IMR-90 (cell line): ENCODE measurements around the gene CLTA. TPM values are rescaled to one million over a fixed set of nuclear protein-coding genes. Genes with fewer than 3 reads are reported as not detected.

Source experiments
- ATAC-seq: fragments of 200-7000 bp; cut with Tn5 transposase; 2 replicates; pipeline ENCODE4 v1.9.1; 2020; ENCODE audit warnings: low read depth, mild to moderate bottlenecking, moderate library complexity
- BruUV-seq: library from RNA; stranded (reverse); fragments of 400-500 nt; replicated peaks from 2 replicates; lab custom pipeline; 2021; lab: Mats Ljungman, UMichigan
- CTCF ChIA-PET: fragments of 300-600 bp; formaldehyde crosslinking; extraction: SDS; loops from one replicate; lab custom pipeline; 2021; ENCODE audit warnings: antibody characterized with exemption; lab: Yijun Ruan, JAX
- POLR2A ChIA-PET: fragments of 300-600 bp; sonication (Branson Sonifier 250); formaldehyde crosslinking; loops from one replicate; lab custom pipeline; 2022; ENCODE audit warnings: antibody characterized with exemption; ENCODE audit not compliant: unreplicated experiment; lab: Charles Lee
- DNase-seq: peaks from one replicate; pipeline ENCODE4 v3.0.0; 2013
- H2AFZ ChIP-seq: replicated peaks from 2 replicates; pipeline ENCODE3; 2013; ENCODE audit warnings: low read length, mild to moderate bottlenecking; ENCODE audit not compliant: poor library complexity
- H2AK5ac ChIP-seq: 2 replicates; pipeline ENCODE4 v1.6.1; 2013; ENCODE audit warnings: low read depth, low read length, inconsistent platforms
- H2AK9ac ChIP-seq: replicated peaks from 2 replicates; pipeline ENCODE3; 2013; ENCODE audit warnings: mild to moderate bottlenecking, low read depth, low read length, moderate library complexity; ENCODE audit not compliant: poor library complexity
- H2BK120ac ChIP-seq: 2 replicates; pipeline ENCODE4 v1.6.1; 2013; ENCODE audit warnings: low read depth, low read length, inconsistent platforms
- H2BK15ac ChIP-seq: 3 replicates; pipeline ENCODE4 v1.6.1; 2013; ENCODE audit warnings: low read depth, low read length, inconsistent platforms
- H2BK20ac ChIP-seq: 2 replicates; pipeline ENCODE4 v1.6.1; 2013; ENCODE audit warnings: low read depth, mild to moderate bottlenecking, inconsistent platforms, low read length, moderate library complexity
- H2BK5ac ChIP-seq: 2 replicates; pipeline ENCODE4 v1.6.1; 2013; ENCODE audit warnings: mild to moderate bottlenecking, low read depth, low read length, inconsistent platforms; ENCODE audit not compliant: poor library complexity, severe bottlenecking
- H3K14ac ChIP-seq: replicated peaks from 2 replicates; pipeline ENCODE4 v1.6.1; 2013; ENCODE audit warnings: low read depth, low read length, inconsistent platforms
- H3K18ac ChIP-seq: 2 replicates; pipeline ENCODE4 v1.6.1; 2013; ENCODE audit warnings: low read depth, low read length, control low read depth
- H3K23ac ChIP-seq: 2 replicates; pipeline ENCODE4 v1.6.1; 2013; ENCODE audit warnings: low read depth, low read length, inconsistent platforms
- H3K27ac ChIP-seq: 2 replicates; pipeline ENCODE4 v1.5.1; 2013; ENCODE audit warnings: mild to moderate bottlenecking, control low read depth, low read length; ENCODE audit not compliant: insufficient read depth
- H3K27me3 ChIP-seq: 2 replicates; pipeline ENCODE4 v1.6.1; 2013; ENCODE audit warnings: low read length; ENCODE audit not compliant: control insufficient read depth, insufficient read depth
- H3K36me3 ChIP-seq: 2 replicates; pipeline ENCODE4 v1.6.1; 2013; ENCODE audit warnings: low read length, mixed read lengths; ENCODE audit not compliant: control insufficient read depth, insufficient read depth
- H3K4ac ChIP-seq: 2 replicates; pipeline ENCODE4 v1.6.1; 2013; ENCODE audit warnings: low read depth, low read length, inconsistent platforms
- H3K4me1 ChIP-seq: 2 replicates; pipeline ENCODE4 v1.6.1; 2013; ENCODE audit warnings: low read length, mixed read lengths; ENCODE audit not compliant: control insufficient read depth, insufficient read depth
- H3K4me2 ChIP-seq: 2 replicates; pipeline ENCODE4 v1.6.1; 2013; ENCODE audit warnings: low read depth, mild to moderate bottlenecking, control low read depth, low read length, moderate library complexity
- H3K4me3 ChIP-seq: 2 replicates; pipeline ENCODE4 v1.5.1; 2013; ENCODE audit warnings: low read depth, mild to moderate bottlenecking, control low read depth, low read length, moderate library complexity; ENCODE audit not compliant: insufficient read depth
- H3K56ac ChIP-seq: 2 replicates; pipeline ENCODE4 v1.6.1; 2013; ENCODE audit warnings: low read length, inconsistent platforms; ENCODE audit not compliant: insufficient read depth; ENCODE audit errors: extremely low read depth
- H3K79me1 ChIP-seq, 2 experiments: 2 replicates each; pipeline ENCODE4 v1.6.1; 2013; ENCODE audit warnings: low read length in 2 of 2, inconsistent platforms in 1 of 2, low read depth in 1 of 2
- H3K9ac ChIP-seq: 2 replicates; pipeline ENCODE4 v1.6.1; 2013; ENCODE audit warnings: low read depth, low read length, control low read depth
- H3K9me1 ChIP-seq: 2 replicates; pipeline ENCODE4 v1.6.1; 2013; ENCODE audit warnings: low read length, inconsistent platforms; ENCODE audit not compliant: insufficient read depth
- H3K9me3 ChIP-seq: 2 replicates; pipeline ENCODE4 v1.6.1; 2013; ENCODE audit warnings: low read length; ENCODE audit not compliant: control insufficient read depth, insufficient read depth
- H4K20me1 ChIP-seq: 2 replicates; pipeline ENCODE4 v1.6.1; 2013; ENCODE audit warnings: low read length, inconsistent platforms; ENCODE audit not compliant: insufficient read depth
- H4K5ac ChIP-seq: 2 replicates; pipeline ENCODE4 v1.6.1; 2013; ENCODE audit warnings: mild to moderate bottlenecking, low read depth, low read length, control low read depth
- H4K8ac ChIP-seq, 2 experiments: 2 replicates each; pipeline ENCODE4 v1.6.1; 2013; ENCODE audit warnings: low read depth in 2 of 2, low read length in 2 of 2, control low read depth in 1 of 2, inconsistent platforms in 1 of 2
- H4K91ac ChIP-seq: 2 replicates; pipeline ENCODE4 v1.6.1; 2013; ENCODE audit warnings: low read depth, low read length, inconsistent platforms; ENCODE audit not compliant: insufficient read depth
- CEBPB ChIP-seq: IDR thresholded peaks from 2 replicates; pipeline ENCODE4 v1.6.1; 2012; ENCODE audit warnings: low read depth, low read length, improper control_type of control experiment
- whole genome bisulfite sequencing, 2 experiments: methylation state at CpG; one replicate each; pipeline versions ENCODE4 v1.1.5 to v1.1.7; 2013; ENCODE audit warnings: missing lambda C conversion rate in 2 of 2; ENCODE audit not compliant: insufficient read length in 1 of 2; ENCODE audit errors: extremely low coverage in 2 of 2; 5-methylcytosine and 5-hydroxymethylcytosine counted together
- dilution Hi-C: fragments of 300-500 bp; cut with HindIII; formaldehyde crosslinking; loops from one replicate; pipeline ENCODE4 v1.14.3; 2018; ENCODE audit warnings: low sequenced_read_pairs; ENCODE audit not compliant: unreplicated experiment
- in situ Hi-C: fragments of 300-500 bp; cut with MboI; formaldehyde crosslinking; loops from 3 replicates; pipeline ENCODE4 v1.14.3; 2019; ENCODE audit warnings: low sequenced_read_pairs, inconsistent platforms, mixed read lengths
- intact Hi-C: fragments of 100-400 bp; cut with micrococcal nuclease; formaldehyde crosslinking; loops from 2 replicates; pipeline ENCODE4 v1.10.0; 2022
- polyA plus RNA-seq, 3 experiments: library from polyadenylated mRNA; depleted of rRNA; stranded (reverse); fragments of >200 nt; gene quantifications; 2 replicates each; pipeline ENCODE4 v1.2.3, GENCODE V29; 2012; ENCODE audit warnings: low replicate concordance in 1 of 3
- total RNA-seq: library from RNA; depleted of rRNA; stranded (reverse); fragments of >200 nt; gene quantifications from 2 replicates; pipeline ENCODE4 v1.2.3, GENCODE V29; 2012

CLTA gene
- total and polyA plus RNA-seq, 2 of the 4 experiments (the other 2 are of a cell fraction): 133 to 246 TPM

DNA sequence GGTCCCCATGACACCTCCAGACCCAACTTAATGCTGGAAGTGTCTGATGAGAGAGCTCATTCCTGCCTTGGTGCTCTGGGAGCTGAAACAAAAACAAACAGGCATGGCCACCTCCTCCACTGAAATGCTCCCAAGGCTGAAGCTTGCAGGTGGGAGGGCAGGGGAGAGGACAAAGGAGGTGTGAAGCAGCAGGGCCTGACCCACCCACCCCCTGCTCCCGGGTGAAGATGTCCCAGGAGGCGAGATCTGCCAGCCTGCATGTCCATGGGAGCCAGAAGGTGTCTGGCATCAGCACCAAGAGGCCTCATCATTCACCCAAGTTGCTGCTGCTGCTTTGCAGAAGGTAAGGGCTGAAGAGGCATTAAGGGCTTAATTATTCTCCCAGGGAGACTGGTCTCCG lies 25.7 kb upstream of the CLTA start:
- no TSS peak for BruUV-seq
- H4K5ac ChIP-seq: peak overlapping the region; percentile 50; the same call in 1 of the 2 replicates
- no peak overlapping the region for H3K4me3 ChIP-seq
- H2BK20ac ChIP-seq: peak overlapping the region; percentile 7
- peaks cover 5% of the 10 kb centered on the region for H3K36me3 ChIP-seq
- H3K9ac ChIP-seq: no peak overlapping the region
- intact Hi-C loops (no loop called here), dilution Hi-C loops (no loop called here), in situ Hi-C loops (no loop called here)
- peak overlapping the region; percentile 80 for H2AK9ac ChIP-seq
- H3K9me3 ChIP-seq: no peaks in the 10 kb centered on the region
- H3K79me1 ChIP-seq: peaks cover 0 to 15% of the 10 kb centered on the region in 2 experiments; a peak in 2 of 4 replicates
- TF ChIP-seq CEBPB: no peak
- H4K20me1 ChIP-seq: no peaks in the 10 kb centered on the region
- H3K56ac ChIP-seq: no peak overlapping the region
- ChIA-PET CTCF (interaction anchor here (1.5 kb wide), 1 partner anchor 16 kb away, joined by 3 read pairs; no protein-coding TSS in a partner anchor), POLR2A (no interaction called here)
- no peak overlapping the region for H3K27ac ChIP-seq
- H3K4me1 ChIP-seq: peaks cover 31% of the 10 kb centered on the region
- H4K8ac ChIP-seq: peak overlapping the region in 1 of 2 experiments; percentile 53; a peak in 1 of 4 replicates
- H2BK5ac ChIP-seq: no peak overlapping the region
- peak overlapping the region; percentile 89 for H2BK120ac ChIP-seq
- H3K27me3 ChIP-seq: no peaks in the 10 kb centered on the region
- H4K91ac ChIP-seq: peak overlapping the region; percentile 58
- no peak overlapping the region for H2AFZ ChIP-seq
- 100% methylated on average over 1 of the region's 3 CpGs; no CpG with 5 or more reads in 1 of the 2 experiments for WGBS, 2 experiments
- peak overlapping the region; percentile 55; the same call in 1 of the 2 replicates for H3K18ac ChIP-seq
- peak overlapping the region; percentile 41; the same call in 1 of the 2 replicates for H3K23ac ChIP-seq
- no peak overlapping the region for H3K4me2 ChIP-seq
- DNase-seq: no peak
- peak overlapping the region; percentile 79 for H3K4ac ChIP-seq
- no peak for ATAC-seq
- H2AK5ac ChIP-seq: peak overlapping the region; percentile 18
- peaks cover 28% of the 10 kb centered on the region for H3K9me1 ChIP-seq
- H2BK15ac ChIP-seq: no peak overlapping the region
- H3K14ac ChIP-seq: peak overlapping the region; percentile 35; the same call in 1 of the 2 replicates
